HepG2 (cell line): ENCODE data around the gene LHPP. TPM values are rescaled to one million over a fixed set of nuclear protein-coding genes. Genes with fewer than 3 reads are reported as not detected.

Experiments used
- AFF4 ChIP-seq: sonication (generic); formaldehyde crosslinking; IDR thresholded peaks from 2 replicates; pipeline ENCODE4 v1.4.0; 2020; ENCODE audit warnings: missing genetic modification reagents
- PATZ1 ChIP-seq: sonication (generic); formaldehyde crosslinking; IDR thresholded peaks from 2 replicates; pipeline ENCODE4 v1.4.0; 2020; ENCODE audit warnings: missing genetic modification reagents
- ZBTB40 ChIP-seq, 2 experiments: fragments of 450-650 bp in 1 of 2; sonication (generic) in 1 of 2; formaldehyde crosslinking in 1 of 2; IDR thresholded peaks; 2 replicates each; pipeline versions ENCODE4 v1.6.1 to v1.8.0; 2016 to 2022; ENCODE audit warnings: antibody characterized with exemption in 1 of 2, mild to moderate bottlenecking in 1 of 2, missing genetic modification reagents in 1 of 2
- ZNF639 ChIP-seq: conservative IDR thresholded peaks from 2 replicates; pipeline ENCODE4 v1.6.1; 2018; ENCODE audit warnings: missing genetic modification reagents
- ZNF687 ChIP-seq: sonication (generic); formaldehyde crosslinking; IDR thresholded peaks from 2 replicates; pipeline ENCODE4 v1.5.1; 2020; ENCODE audit warnings: mild to moderate bottlenecking, missing genetic modification reagents, moderate library complexity
- polyA plus RNA-seq, 8 experiments: library from polyadenylated mRNA; depleted of rRNA in 3 of 8; stranded (reverse) in 7 of 8; unstranded in 1 of 8; fragments of >200 nt; fragmentation: Illumina TruSeq in 4 of 8; extraction: Trizol in 4 of 8; gene quantifications; 2 replicates each; pipeline versions ENCODE4 v1.2.1 to v1.2.3, GENCODE V29; 2011 to 2016; ENCODE audit warnings: low read depth in 4 of 8, missing spikeins in 1 of 8, mixed read lengths in 1 of 8; ENCODE audit not compliant: insufficient read depth in 1 of 8
- total RNA-seq, 5 experiments: library from RNA; depleted of rRNA; stranded (reverse); fragments of >200 nt; fragmentation: Illumina TruSeq; extraction: Trizol; gene quantifications; 2 replicates each; pipeline ENCODE4 v1.2.3, GENCODE V29; 2016; ENCODE audit warnings: low read depth in 1 of 5

LHPP gene
- total and polyA plus RNA-seq, 2 of the 13 experiments (the other 11 are each of a cell fraction or from before 2014, with no cell fraction given), result 5.2 to 13.1 TPM

- TF ChIP-seq ZBTB40 (IDR thresholded peaks at IDR 0.05) (no peak), ZBTB40 (CRISPR knock-in tag; IDR thresholded peaks at IDR 0.05) (0 out of 2 replicates have a peak, but pooled peaks have one; percentile 40), AFF4 (CRISPR knock-in tag) (no peak), ZNF639 (CRISPR knock-in tag) (no peak), ZNF687 (peak; percentile 89), PATZ1 (CRISPR knock-in tag) (peak; percentile 83)
Observed at GRCh38 chr10:124651402-124651891, 189.8 kb downstream of the LHPP start (continued).
